ENCODE measurements around the gene TMC2.

DNA sequence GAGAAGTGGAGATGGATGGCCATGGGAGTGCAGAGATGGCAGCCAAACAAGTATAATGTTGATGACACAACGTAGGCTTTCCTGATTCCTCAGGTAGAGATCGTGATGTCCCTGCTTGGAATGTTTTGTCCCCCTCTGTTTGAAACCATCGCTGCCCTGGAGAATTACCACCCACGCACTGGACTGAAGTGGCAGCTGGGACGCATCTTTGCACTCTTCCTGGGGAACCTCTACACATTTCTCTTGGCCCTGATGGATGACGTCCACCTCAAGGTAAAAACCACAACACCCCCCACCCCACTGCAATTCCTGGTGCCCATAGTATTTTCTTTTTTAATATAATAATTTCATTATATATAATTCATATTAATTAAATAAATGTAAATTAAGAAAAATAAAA, 74.0 kb downstream of the TMC2 start:
- TF ChIP-seq, protein P1, sequence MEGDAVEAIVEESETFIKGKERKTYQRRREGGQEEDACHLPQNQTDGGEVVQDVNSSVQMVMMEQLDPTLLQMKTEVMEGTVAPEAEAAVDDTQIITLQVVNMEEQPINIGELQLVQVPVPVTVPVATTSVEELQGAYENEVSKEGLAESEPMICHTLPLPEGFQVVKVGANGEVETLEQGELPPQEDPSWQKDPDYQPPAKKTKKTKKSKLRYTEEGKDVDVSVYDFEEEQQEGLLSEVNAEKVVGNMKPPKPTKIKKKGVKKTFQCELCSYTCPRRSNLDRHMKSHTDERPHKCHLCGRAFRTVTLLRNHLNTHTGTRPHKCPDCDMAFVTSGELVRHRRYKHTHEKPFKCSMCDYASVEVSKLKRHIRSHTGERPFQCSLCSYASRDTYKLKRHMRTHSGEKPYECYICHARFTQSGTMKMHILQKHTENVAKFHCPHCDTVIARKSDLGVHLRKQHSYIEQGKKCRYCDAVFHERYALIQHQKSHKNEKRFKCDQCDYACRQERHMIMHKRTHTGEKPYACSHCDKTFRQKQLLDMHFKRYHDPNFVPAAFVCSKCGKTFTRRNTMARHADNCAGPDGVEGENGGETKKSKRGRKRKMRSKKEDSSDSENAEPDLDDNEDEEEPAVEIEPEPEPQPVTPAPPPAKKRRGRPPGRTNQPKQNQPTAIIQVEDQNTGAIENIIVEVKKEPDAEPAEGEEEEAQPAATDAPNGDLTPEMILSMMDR (IDR thresholded peaks at IDR 0.05) = no peak
- TF ChIP-seq POLR2A (IDR thresholded peaks at IDR 0.05) = no peak
